Pericardium fibroblast (primary cell): ENCODE data around the gene FBN3. TPM values are rescaled to one million over a fixed set of nuclear protein-coding genes. Genes with fewer than 3 reads are reported as not detected.

Source experiments
- total RNA-seq: library from RNA; depleted of rRNA; stranded (reverse); fragments of >200 nt; gene quantifications from 2 replicates; pipeline ENCODE4 v1.2.3, GENCODE V29; 2015

FBN3 gene
- not detected in 2 replicates for total RNA-seq

DNA sequence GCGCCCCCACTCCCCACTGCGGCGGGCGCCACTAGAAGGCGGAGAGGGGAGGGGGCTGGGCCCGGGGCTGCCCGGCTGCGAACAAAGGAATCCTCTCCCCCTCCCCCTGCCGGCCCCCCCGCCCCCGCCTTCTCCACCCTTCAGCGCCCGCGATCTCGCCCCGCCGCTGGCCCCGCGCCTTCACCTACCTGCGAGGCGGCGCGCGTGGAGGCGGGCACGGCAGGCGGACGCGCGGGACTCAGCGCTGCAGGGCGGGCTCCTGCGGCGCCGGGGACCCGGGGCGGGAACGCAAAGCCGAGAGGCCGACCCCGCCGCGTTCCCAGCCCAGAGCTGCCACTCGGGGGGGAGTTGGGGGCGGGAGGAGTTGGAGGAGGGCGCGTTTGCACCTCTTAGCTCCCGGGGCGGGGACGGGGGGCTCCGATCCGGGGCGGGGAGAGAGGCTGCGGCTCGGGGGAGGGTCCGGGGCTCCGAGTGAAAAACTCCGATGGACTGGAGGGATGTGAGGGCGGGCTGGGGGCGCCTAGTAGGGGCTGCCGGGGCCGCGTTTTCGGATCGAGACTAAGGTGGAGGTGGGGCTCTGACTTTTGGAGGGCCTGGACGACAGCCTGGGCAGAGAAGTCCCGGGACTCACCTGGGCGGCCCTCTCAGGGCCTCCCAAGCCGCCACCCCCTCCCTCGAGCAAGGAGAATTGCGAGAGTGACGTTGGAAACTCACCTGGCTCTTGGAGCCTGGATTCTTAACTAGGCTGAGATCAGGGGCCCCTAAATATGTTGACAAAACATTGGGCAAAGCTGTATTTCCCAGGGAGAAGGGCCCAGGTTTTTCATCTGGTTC is at the start of gene FBN3:
Gene FBN3 (minus strand): TSS at position 332 of the 834 bp plus-strand sequence. CDS start 2,112 bp downstream, outside the sequence.

GRCh38 chr19:8052464-8052859 is 96.9 kb downstream of the FBN3 start, which contains the start of gene CCL25:
Gene CCL25, plus strand, starts transcription at chr19:8052760. Its CDS starts 290 bp downstream, at chr19:8053050.

Other genes with a start within 250 kb of the FBN3 start
- 9.5 and 18.7 TPM in 2 replicates for gene MAP2K7, start 245.7 kb downstream of the FBN3 start, total RNA-seq
- not detected in 2 replicates for gene TGFBR3L, start 234.8 kb downstream of the FBN3 start, total RNA-seq
- 32.7 and 46.4 TPM in 2 replicates for gene SNAPC2, start 229.3 kb downstream of the FBN3 start, total RNA-seq
- 4.1 and 4.4 TPM in 2 replicates for gene CTXN1, start 223.5 kb downstream of the FBN3 start, total RNA-seq
- 71.1 and 74.3 TPM in 2 replicates for gene TIMM44, start 205.9 kb downstream of the FBN3 start, total RNA-seq
- gene ELAVL1, start 144.0 kb downstream of the FBN3 start, total RNA-seq, result 23.1 and 23.2 TPM in 2 replicates
- not detected in 2 replicates for gene CCL25, start 96.8 kb downstream of the FBN3 start, total RNA-seq
- 21.4 and 37.0 TPM in 2 replicates for gene CERS4, start 59.8 kb upstream of the FBN3 start, total RNA-seq
- 57.7 and 58.6 TPM in 2 replicates for gene CD320, start 158.8 kb upstream of the FBN3 start, total RNA-seq
- gene NDUFA7, start 171.8 kb upstream of the FBN3 start, total RNA-seq, result 23.7 and 32.2 TPM in 2 replicates
- gene RPS28, start 171.9 kb upstream of the FBN3 start, total RNA-seq, result 759 and 791 TPM in 2 replicates
- 0.12 and 0.68 TPM in 2 replicates for gene KANK3, start 193.7 kb upstream of the FBN3 start, total RNA-seq
- 8.4 and 34.0 TPM in 2 replicates for gene ANGPTL4, start 214.6 kb upstream of the FBN3 start, total RNA-seq
- 23.7 and 25.4 TPM in 2 replicates for gene RAB11B, start 240.8 kb upstream of the FBN3 start, total RNA-seq